ENCODE data around the gene KLC1. TPM values are rescaled to one million over a fixed set of nuclear protein-coding genes. Genes with fewer than 3 reads are reported as not detected.
A peak's percentile ranks its signal among the peaks of the same experiment; 100 is the strongest.

KLC1 gene
- total RNA-seq, 1 donor from 2014 or later: 163 TPM

GRCh38 chr14:103705118-103705503 is 76.1 kb downstream of the KLC1 start:
- no peaks in the 10 kb centered on the region for H3K27me3 Mint-ChIP-seq (ENCODE audit: low read depth)
- no peak for DNase-seq (ENCODE audit: low spot score in 2 of 2, unreplicated experiment in 2 of 2)
- H3K36me3 Mint-ChIP-seq: peaks cover 18% of the 10 kb centered on the region
- no peaks in the 10 kb centered on the region for H3K4me1 Mint-ChIP-seq
- no peaks in the 10 kb centered on the region for H3K9me3 Mint-ChIP-seq
- TF ChIP-seq CTCF (IDR thresholded peaks at IDR 0.05; ENCODE audit: unreplicated experiment): no peak
- peak overlapping the region; percentile 67 for H3K27ac Mint-ChIP-seq
- no peak overlapping the region for H3K4me3 Mint-ChIP-seq

DNA sequence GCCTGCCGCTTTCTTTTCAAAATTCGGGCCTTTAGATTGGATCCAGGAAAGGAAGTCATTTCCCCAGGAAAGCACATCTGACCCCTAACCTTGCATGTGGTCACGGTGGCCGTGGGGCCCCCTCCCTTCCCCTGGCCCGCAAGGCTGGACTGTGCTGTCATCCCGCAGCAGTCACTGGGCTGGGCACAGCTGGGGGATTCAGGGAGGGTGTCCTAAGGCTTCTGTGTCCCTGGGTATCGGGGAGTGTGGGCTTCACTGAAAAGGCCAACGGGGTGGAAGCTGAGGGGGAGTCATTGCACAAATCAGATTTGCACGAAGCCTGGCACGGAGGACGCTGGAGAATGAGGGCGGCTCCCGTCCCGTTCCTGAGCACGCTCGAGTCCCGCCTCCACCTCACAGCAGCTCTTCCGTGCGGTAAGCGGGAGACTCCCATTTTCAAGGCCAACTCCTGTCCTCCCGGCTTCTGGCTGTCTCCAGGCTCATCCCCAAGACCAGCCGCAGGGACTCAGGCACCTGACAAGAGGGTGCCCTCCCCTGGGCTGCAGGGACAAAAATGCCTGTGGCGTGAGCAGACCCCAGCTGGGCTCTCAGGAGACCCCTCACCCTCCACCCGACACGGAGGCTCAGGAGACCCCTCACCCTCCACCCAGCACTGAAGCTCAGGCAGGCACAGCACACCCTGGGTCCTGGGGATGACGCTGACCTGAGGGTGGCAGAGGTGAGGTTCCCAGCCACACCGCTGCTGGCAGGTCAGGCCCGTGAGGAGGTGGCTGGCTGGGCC is 76.7 kb downstream of the KLC1 start:
- no peak overlapping the region for H3K27ac Mint-ChIP-seq
- DNase-seq (ENCODE audit: low spot score in 2 of 2, unreplicated experiment in 2 of 2): no peak
- no peaks in the 10 kb centered on the region for H3K4me1 Mint-ChIP-seq
- no peaks in the 10 kb centered on the region for H3K27me3 Mint-ChIP-seq (ENCODE audit: low read depth)
- no peak for TF ChIP-seq CTCF (IDR thresholded peaks at IDR 0.05; ENCODE audit: unreplicated experiment)
- no peak overlapping the region for H3K4me3 Mint-ChIP-seq
- H3K9me3 Mint-ChIP-seq: no peaks in the 10 kb centered on the region
- H3K36me3 Mint-ChIP-seq: peaks cover 18% of the 10 kb centered on the region

DNA sequence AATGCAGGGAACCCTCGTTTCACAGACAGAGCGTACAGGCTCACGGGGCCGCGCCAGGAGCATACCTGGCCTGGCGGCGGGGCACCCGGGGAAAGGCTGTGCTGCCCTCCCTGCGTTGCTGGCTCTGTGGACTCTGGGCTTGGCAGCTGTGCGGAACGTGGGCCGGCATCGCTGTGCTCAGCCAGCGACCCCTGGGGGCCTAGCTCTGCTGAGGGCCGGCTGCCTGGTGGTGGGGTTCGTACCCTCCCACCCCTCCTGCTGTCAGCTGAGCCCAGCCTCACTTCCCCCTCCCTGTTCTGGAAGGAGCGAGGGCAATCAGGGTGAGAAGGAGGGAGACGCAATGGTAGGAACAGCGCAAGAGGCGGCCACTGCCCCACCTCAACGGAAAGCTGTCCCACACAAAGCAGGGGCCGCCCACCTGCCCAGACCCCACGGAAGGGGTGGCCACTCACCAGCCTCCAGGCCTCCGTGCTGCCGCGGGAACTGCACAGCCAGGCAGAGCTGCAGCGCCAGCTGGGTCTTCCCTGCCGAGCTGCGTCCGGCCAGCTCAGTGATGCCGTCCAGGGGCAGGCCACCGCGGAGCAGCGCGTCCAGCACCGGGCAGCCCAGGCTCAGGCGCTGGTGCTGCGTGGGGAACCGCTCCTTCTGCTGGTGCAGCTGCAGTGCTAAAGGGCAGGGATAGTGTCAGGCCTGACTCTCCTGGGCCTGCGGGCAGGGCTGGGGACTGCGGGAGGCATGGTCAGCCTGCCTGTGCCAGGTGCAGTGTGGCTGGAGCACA is 77.7 kb downstream of the KLC1 start:
- peaks cover 18% of the 10 kb centered on the region for H3K36me3 Mint-ChIP-seq
- H3K4me1 Mint-ChIP-seq: no peaks in the 10 kb centered on the region
- no peak overlapping the region for H3K4me3 Mint-ChIP-seq
- TF ChIP-seq CTCF (IDR thresholded peaks at IDR 0.05; ENCODE audit: unreplicated experiment): no peak
- no peaks in the 10 kb centered on the region for H3K9me3 Mint-ChIP-seq
- no peaks in the 10 kb centered on the region for H3K27me3 Mint-ChIP-seq (ENCODE audit: low read depth)
- no peak for DNase-seq (ENCODE audit: low spot score in 2 of 2, unreplicated experiment in 2 of 2)
- no peak overlapping the region for H3K27ac Mint-ChIP-seq

GRCh38 chr14:103707329-103708263 is 78.6 kb downstream of the KLC1 start:
- Mint-ChIP-seq H3K9me3 (no peaks in the 10 kb centered on the region), H3K4me3 (no peak overlapping the region), H3K27me3 (ENCODE audit: low read depth) (no peaks in the 10 kb centered on the region), H3K36me3 (peaks cover 13% of the 10 kb centered on the region), H3K27ac (no peak overlapping the region), H3K4me1 (no peaks in the 10 kb centered on the region)
- no peak for TF ChIP-seq CTCF (IDR thresholded peaks at IDR 0.05; ENCODE audit: unreplicated experiment)
- no peak for DNase-seq (ENCODE audit: low spot score in 2 of 2, unreplicated experiment in 2 of 2)

DNA sequence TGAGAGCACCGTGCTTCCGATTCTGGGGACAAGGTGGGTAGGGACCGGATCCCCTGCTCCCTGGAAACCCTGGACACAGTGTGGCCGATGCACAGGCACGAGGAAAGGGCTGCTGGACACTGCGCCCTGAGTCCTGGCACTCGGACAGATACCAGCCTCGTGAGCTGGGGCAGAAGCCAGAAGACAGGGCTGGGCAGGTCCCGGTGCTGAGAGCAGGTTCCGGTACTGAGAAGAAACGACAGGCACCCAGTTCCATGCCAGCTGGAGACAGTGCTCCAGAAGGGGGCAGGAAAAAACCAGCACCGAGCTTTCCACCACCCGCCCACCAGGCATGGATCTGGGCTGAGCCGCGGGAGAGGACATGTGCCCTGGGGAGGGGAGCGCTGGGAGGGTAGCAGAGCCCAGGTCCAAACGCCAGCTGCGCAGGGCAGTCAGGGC is 79.8 kb downstream of the KLC1 start:
- no peak for TF ChIP-seq CTCF (IDR thresholded peaks at IDR 0.05; ENCODE audit: unreplicated experiment)
- Mint-ChIP-seq H3K36me3 (peaks cover 4% of the 10 kb centered on the region), H3K4me1 (peaks cover 1% of the 10 kb centered on the region), H3K9me3 (no peaks in the 10 kb centered on the region), H3K27me3 (ENCODE audit: low read depth) (no peaks in the 10 kb centered on the region), H3K4me3 (no peak overlapping the region), H3K27ac (no peak overlapping the region)
- DNase-seq (ENCODE audit: low spot score in 2 of 2, unreplicated experiment in 2 of 2): no peak

Data from mesothelial cell of epicardium (in vitro differentiated cells).